Femur (tissue), 1 donor: ENCODE measurements around the gene PIPOX.

Experiments
- DNase-seq: peaks from one replicate; pipeline ENCODE4 v3.0.0-alpha.2; 2017

PIPOX gene

GRCh38 chr17:29103341-29103740, 60.4 kb downstream of the PIPOX start:
- no peak for DNase-seq
